ENCODE measurements around the gene IL1RAPL2. TPM values are rescaled to one million over a fixed set of nuclear protein-coding genes. Genes with fewer than 3 reads are reported as not detected.

The IL1RAPL2 gene
- polyA plus RNA-seq, 2 of the 4 experiments (the other 2 are of a cell fraction), result not detected

GRCh38 chrX:105610411-105610810 is 1044.4 kb downstream of the IL1RAPL2 start:
- no peak for FAIRE-seq
- ChIA-PET POLR2A (no interaction called here), CTCF (no interaction called here)
- H3K9me3 ChIP-seq, result no peaks in the 10 kb centered on the region
- ATAC-seq, result no peak
- H3K4me2 ChIP-seq, result no peak overlapping the region
- DNase-seq (ENCODE audit: low read depth in 1 of 2, low spot score in 1 of 2), result no peak
- 7% methylated on average over 2 of the region's 2 CpGs for WGBS (ENCODE audit: missing lambda C conversion rate)
- no peaks in the 10 kb centered on the region for H3K4me1 ChIP-seq
- H3K27ac ChIP-seq, result no peak overlapping the region
- H3K4me3 ChIP-seq, result no peak overlapping the region
- TF ChIP-seq GATA3 (IDR thresholded peaks at IDR 0.05; ENCODE audit: borderline replicate concordance), result no peak
- TF ChIP-seq MYC (IDR thresholded peaks at IDR 0.05; ENCODE audit: borderline replicate concordance, low read length), result no peak
- TF ChIP-seq NPAS2 (CRISPR knock-in tag; IDR thresholded peaks at IDR 0.05; ENCODE audit: borderline replicate concordance), result no peak

- TF ChIP-seq ZC3H11A (IDR thresholded peaks at IDR 0.05), result no peak
- no peak for TF ChIP-seq ATOH8 (CRISPR knock-in tag; IDR thresholded peaks at IDR 0.05; ENCODE audit: low read depth)
- TF ChIP-seq MYC (IDR thresholded peaks at IDR 0.05; ENCODE audit: borderline replicate concordance, low read length), result no peak
- no peak for TF ChIP-seq HES2 (IDR thresholded peaks at IDR 0.05)
- TF ChIP-seq JUN (IDR thresholded peaks at IDR 0.05), result no peak
- no peak for TF ChIP-seq POLR2AphosphoS2 (conservative IDR thresholded peaks at IDR 0.05; ENCODE audit: low read length)
- no peak for TF ChIP-seq TFCP2L1 (CRISPR knock-in tag; IDR thresholded peaks at IDR 0.05)
- TF ChIP-seq RAD21 (conservative IDR thresholded peaks at IDR 0.05 in 1 of 2, IDR thresholded peaks at IDR 0.05 in 1 of 2), result no peak
- TF ChIP-seq BCL3 (IDR thresholded peaks at IDR 0.05), result no peak
- TF ChIP-seq EHF (CRISPR knock-in tag; IDR thresholded peaks at IDR 0.05), result no peak
- no peak for TF ChIP-seq MAX (IDR thresholded peaks at IDR 0.05)
- TF ChIP-seq JUNB (IDR thresholded peaks at IDR 0.05), result no peak
- H3K27ac ChIP-seq, result no peak overlapping the region
- H3K4me1 ChIP-seq, result no peaks in the 10 kb centered on the region
- H3K4me3 ChIP-seq, result no peak overlapping the region
- ChIA-PET POLR2A (no interaction called here), CTCF (no interaction called here)
- ATAC-seq (no peak), FAIRE-seq (no peak), DNase-seq (ENCODE audit: low read depth in 1 of 2, low spot score in 1 of 2) (no peak)
- H3K4me2 ChIP-seq, result no peak overlapping the region
- 22% methylated on average over 3 of the region's 3 CpGs for WGBS (ENCODE audit: missing lambda C conversion rate)
- H3K9me3 ChIP-seq, result no peaks in the 10 kb centered on the region
These were observed 1052.5 kb downstream of the IL1RAPL2 start for GRCh38 chrX:105618393-105619101.

GRCh38 chrX:105634180-105634579 is 1068.2 kb downstream of the IL1RAPL2 start:
- Histone ChIP-seq H3K4me1 (no peaks in the 10 kb centered on the region), H3K9me3 (no peaks in the 10 kb centered on the region), H3K4me2 (no peak overlapping the region), H3K27ac (no peak overlapping the region), H3K4me3 (no peak overlapping the region)
- no peak for TF ChIP-seq ESRRA (IDR thresholded peaks at IDR 0.05; ENCODE audit: borderline replicate concordance, low read length)
- no peak for TF ChIP-seq CBX8 (IDR thresholded peaks at IDR 0.05)
- TF ChIP-seq NPAS2 (CRISPR knock-in tag; IDR thresholded peaks at IDR 0.05; ENCODE audit: borderline replicate concordance), result no peak
- TF ChIP-seq TP53 (CRISPR knock-in tag; IDR thresholded peaks at IDR 0.05), result no peak
- TF ChIP-seq HES2 (IDR thresholded peaks at IDR 0.05), result no peak
- no peak for TF ChIP-seq HDAC2 (IDR thresholded peaks at IDR 0.05)
- no peak for TF ChIP-seq PBX3 (IDR thresholded peaks at IDR 0.05)
- no peak for TF ChIP-seq HOXA7 (CRISPR knock-in tag; IDR thresholded peaks at IDR 0.05)
- TF ChIP-seq GATA3 (IDR thresholded peaks at IDR 0.05; ENCODE audit: borderline replicate concordance), result no peak
- no peak for TF ChIP-seq POLR2A (IDR thresholded peaks at IDR 0.05; ENCODE audit: low read length)
- no peak for TF ChIP-seq RFX5 (IDR thresholded peaks at IDR 0.05)
- TF ChIP-seq ATOH8 (CRISPR knock-in tag; IDR thresholded peaks at IDR 0.05; ENCODE audit: low read depth), result no peak
- TF ChIP-seq KDM5A (IDR thresholded peaks at IDR 0.05), result no peak
- no peak for TF ChIP-seq ZSCAN20 (CRISPR knock-in tag; IDR thresholded peaks at IDR 0.05)
- TF ChIP-seq EHMT2 (IDR thresholded peaks at IDR 0.05; ENCODE audit: low read depth), result no peak
- no peak for TF ChIP-seq FOXS1 (CRISPR knock-in tag; IDR thresholded peaks at IDR 0.05)
- TF ChIP-seq FOSB (CRISPR knock-in tag; IDR thresholded peaks at IDR 0.05), result no peak
- DNase-seq (ENCODE audit: low read depth in 1 of 2, low spot score in 1 of 2) (no peak), FAIRE-seq (no peak), ATAC-seq (no peak)
- POLR2A ChIA-PET, result no interaction called here
- CTCF ChIA-PET, result no interaction called here
